ENCODE results near the gene KIF3A.

- TF ChIP-seq TAF1 (IDR thresholded peaks at IDR 0.05; ENCODE audit: low read depth, low read length): no peak
- no peak for TF ChIP-seq POLR2A (IDR thresholded peaks at IDR 0.05; ENCODE audit: low read depth, low read length)
- no peak for TF ChIP-seq POLR2AphosphoS5 (IDR thresholded peaks at IDR 0.05; ENCODE audit: low read depth, low read length)
These were observed 67.9 kb downstream of the KIF3A start for GRCh38 chr5:132669455-132669820.
